HFFc6 (cell line): ENCODE results near the gene KPNA5. TPM values are rescaled to one million over a fixed set of nuclear protein-coding genes. Genes with fewer than 3 reads are reported as not detected.
A peak's percentile ranks its signal among the peaks of the same experiment; 100 is the strongest.

ENCODE experiments used
- DNase-seq: peaks from one replicate; pipeline ENCODE4 v3.0.0-alpha.2; 2018
- H3K27ac Mint-ChIP-seq: 2 replicates; pipeline ENCODE4 v1.8.0; 2020; ENCODE audit warnings: mild to moderate bottlenecking, mixed read lengths
- H3K27me3 Mint-ChIP-seq: 2 replicates; pipeline ENCODE4 v1.8.0; 2021; ENCODE audit warnings: mild to moderate bottlenecking, moderate library complexity, mixed read lengths; ENCODE audit not compliant: insufficient read depth
- H3K36me3 Mint-ChIP-seq: 2 replicates; pipeline ENCODE4 v1.8.0; 2021; ENCODE audit warnings: low read depth, mixed read lengths
- H3K4me1 Mint-ChIP-seq: 2 replicates; pipeline ENCODE4 v1.8.0; 2020; ENCODE audit warnings: low read depth, mixed read lengths
- H3K4me3 Mint-ChIP-seq: 2 replicates; pipeline ENCODE4 v1.8.0; 2020; ENCODE audit warnings: mild to moderate bottlenecking, moderate library complexity, mixed read lengths
- H3K9me3 Mint-ChIP-seq: 2 replicates; pipeline ENCODE4 v1.8.0; 2020; ENCODE audit warnings: mild to moderate bottlenecking, mixed read lengths
- long read RNA-seq: library from polyadenylated mRNA; unstranded; transcript quantifications from one replicate; pipeline ENCODE4 v2.0.0, GENCODE V29; 2019
- total RNA-seq, 6 experiments: library from RNA; stranded (reverse); fragmentation: NEBNext Ultra II Directional; extraction: Animal tissue kit (Norgen Biotek cat#: 25700); gene quantifications; 2 replicates in 1 of 6; 3 replicates in 5 of 6; pipeline ENCODE4 v1.2.3, GENCODE V29; 2021
- TF ChIP-seq, protein P1 (sequence below): fragments of 200-600 bp; sonication (generic); IDR thresholded peaks from 2 replicates; pipeline ENCODE4 v1.5.0; 2021; ENCODE audit warnings: antibody characterized with exemption, mild to moderate bottlenecking

The KPNA5 gene
- 1 to 10 TPM; 6.7 to 9.7 (median 8.8) TPM for total RNA-seq
- long read RNA-seq, full-length matches to known transcripts = 6 of 11 reads
- long read RNA-seq, partial matches to known transcripts = 2 of 11 reads
- long read RNA-seq, other reads (novel, unspliced or antisense) = 3 of 11 reads

DNA sequence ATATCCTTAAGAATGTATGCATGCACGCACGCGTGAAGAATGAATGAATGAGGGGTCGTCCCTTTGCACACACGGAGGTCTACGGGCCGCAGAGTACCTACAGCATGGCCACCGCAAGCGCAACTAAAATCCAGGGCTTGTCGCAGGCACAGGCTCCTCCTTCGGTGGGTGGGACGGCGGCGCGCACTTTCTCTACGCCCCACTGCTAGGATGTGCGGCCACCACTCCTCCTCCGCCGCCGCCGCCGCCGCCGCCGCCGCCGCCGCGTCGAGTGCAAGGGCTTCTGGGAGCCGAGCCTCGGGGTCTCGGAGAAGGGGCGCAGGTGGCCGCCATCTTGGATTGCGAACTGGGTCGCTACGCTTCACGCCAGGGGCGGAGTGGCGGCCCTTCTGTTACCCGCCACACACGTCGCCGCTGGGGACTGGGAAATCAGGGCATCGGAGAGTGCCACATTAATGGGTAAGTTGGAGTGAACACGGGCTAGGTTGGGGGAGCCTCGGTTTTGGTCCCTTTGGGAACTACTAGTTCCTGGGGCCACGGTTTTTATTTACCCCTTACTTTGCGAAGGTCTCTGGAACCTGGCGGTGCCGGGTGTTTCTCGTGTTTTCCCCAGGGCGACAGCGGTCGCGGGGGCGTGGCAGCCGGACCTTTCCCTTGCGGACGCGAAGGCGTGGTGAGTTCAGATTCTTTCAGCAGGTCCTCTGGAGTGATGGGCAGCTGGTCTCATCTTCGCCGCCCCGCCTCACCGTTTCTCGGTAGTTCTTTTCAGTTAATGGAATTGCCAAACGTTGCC is at the start of gene KPNA5:
Gene KPNA5, plus strand, starts transcription at position 332 of the 793 bp plus-strand sequence. Its CDS starts 124 bp downstream, at position 456.
- Mint-ChIP-seq H3K36me3 (peaks cover 19% of the 10 kb centered on the region), H3K4me1 (peaks cover 40% of the 10 kb centered on the region), H3K4me3 (peak within 1 kb of the TSS; percentile 93), H3K27ac (peak within 1 kb of the TSS; percentile 94), H3K9me3 (no peaks in the 10 kb centered on the region), H3K27me3 (no peaks in the 10 kb centered on the region)
- DNase-seq = peak; percentile 86
- TF ChIP-seq, protein P1, sequence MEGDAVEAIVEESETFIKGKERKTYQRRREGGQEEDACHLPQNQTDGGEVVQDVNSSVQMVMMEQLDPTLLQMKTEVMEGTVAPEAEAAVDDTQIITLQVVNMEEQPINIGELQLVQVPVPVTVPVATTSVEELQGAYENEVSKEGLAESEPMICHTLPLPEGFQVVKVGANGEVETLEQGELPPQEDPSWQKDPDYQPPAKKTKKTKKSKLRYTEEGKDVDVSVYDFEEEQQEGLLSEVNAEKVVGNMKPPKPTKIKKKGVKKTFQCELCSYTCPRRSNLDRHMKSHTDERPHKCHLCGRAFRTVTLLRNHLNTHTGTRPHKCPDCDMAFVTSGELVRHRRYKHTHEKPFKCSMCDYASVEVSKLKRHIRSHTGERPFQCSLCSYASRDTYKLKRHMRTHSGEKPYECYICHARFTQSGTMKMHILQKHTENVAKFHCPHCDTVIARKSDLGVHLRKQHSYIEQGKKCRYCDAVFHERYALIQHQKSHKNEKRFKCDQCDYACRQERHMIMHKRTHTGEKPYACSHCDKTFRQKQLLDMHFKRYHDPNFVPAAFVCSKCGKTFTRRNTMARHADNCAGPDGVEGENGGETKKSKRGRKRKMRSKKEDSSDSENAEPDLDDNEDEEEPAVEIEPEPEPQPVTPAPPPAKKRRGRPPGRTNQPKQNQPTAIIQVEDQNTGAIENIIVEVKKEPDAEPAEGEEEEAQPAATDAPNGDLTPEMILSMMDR = no peak

- Mint-ChIP-seq H3K27ac (no peak overlapping the region), H3K4me3 (no peak overlapping the region), H3K9me3 (no peaks in the 10 kb centered on the region), H3K4me1 (no peaks in the 10 kb centered on the region), H3K27me3 (peaks cover 2% of the 10 kb centered on the region; the same call in 1 of the 2 replicates), H3K36me3 (peaks cover 16% of the 10 kb centered on the region)
- TF ChIP-seq, protein P1 = no peak
- DNase-seq = no peak
Measured at GRCh38 chr6:116631379-116631990, 49.5 kb upstream of the KPNA5 start.

DNA sequence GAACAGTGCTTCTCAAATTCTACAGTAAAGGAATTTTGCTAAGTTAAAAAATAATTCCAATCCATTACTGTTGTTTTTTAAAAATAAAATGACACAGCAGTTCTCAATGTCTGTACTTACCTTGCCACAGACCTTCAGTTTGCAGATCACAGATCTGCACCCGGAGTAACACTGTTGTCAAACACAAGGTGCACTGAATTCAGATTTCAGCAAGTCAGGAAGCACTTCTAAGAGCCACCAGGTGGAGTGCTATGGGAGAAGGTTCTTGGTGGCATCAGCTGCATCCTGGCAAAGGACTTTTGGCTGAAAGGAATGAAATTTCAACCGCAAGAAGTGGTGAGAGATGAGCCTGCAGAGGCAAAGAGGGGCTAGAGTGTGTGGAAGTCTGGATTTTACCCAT is 47.3 kb upstream of the KPNA5 start:
- H3K27ac Mint-ChIP-seq = 0 out of 2 replicates have a peak overlapping the region, but pooled peaks have one; percentile 5
- TF ChIP-seq, protein P1 = peak; percentile 40; the same call in 1 of the 2 replicates
- no peaks in the 10 kb centered on the region for H3K9me3 Mint-ChIP-seq
- no peak for DNase-seq
- H3K27me3 Mint-ChIP-seq = peaks cover 2% of the 10 kb centered on the region; the same call in 1 of the 2 replicates
- no peaks in the 10 kb centered on the region for H3K4me1 Mint-ChIP-seq
- no peak overlapping the region for H3K4me3 Mint-ChIP-seq
- H3K36me3 Mint-ChIP-seq = peaks cover 8% of the 10 kb centered on the region

- Mint-ChIP-seq H3K36me3 (no peaks in the 10 kb centered on the region; the same call in 1 of the 2 replicates), H3K27ac (peak overlapping the region; percentile 57), H3K9me3 (no peaks in the 10 kb centered on the region; the same call in 1 of the 2 replicates), H3K27me3 (peaks cover 1% of the 10 kb centered on the region; the same call in 1 of the 2 replicates), H3K4me1 (peaks cover 9% of the 10 kb centered on the region), H3K4me3 (no peak overlapping the region)
- DNase-seq = no peak
- TF ChIP-seq, protein P1 = no peak
Measured at GRCh38 chr6:116648156-116648555, 32.9 kb upstream of the KPNA5 start.

- no peak for DNase-seq
- no peaks in the 10 kb centered on the region for H3K27me3 Mint-ChIP-seq
- TF ChIP-seq, protein P1 = no peak
- H3K4me3 Mint-ChIP-seq = no peak overlapping the region
- H3K36me3 Mint-ChIP-seq = no peaks in the 10 kb centered on the region; the same call in 1 of the 2 replicates
- H3K4me1 Mint-ChIP-seq = peaks cover 9% of the 10 kb centered on the region
- H3K27ac Mint-ChIP-seq = no peak overlapping the region
- no peaks in the 10 kb centered on the region for H3K9me3 Mint-ChIP-seq
Measured at GRCh38 chr6:116649129-116649528, 31.9 kb upstream of the KPNA5 start.
